Hepatocyte (in vitro differentiated cells): ENCODE measurements around the gene CHST11. TPM values are rescaled to one million over a fixed set of nuclear protein-coding genes. Genes with fewer than 3 reads are reported as not detected.

ENCODE experiments used
- DNase-seq: peaks from one replicate; pipeline ENCODE4 v3.0.0-alpha.2; 2016; ENCODE audit warnings: low spot score
- H2AFZ ChIP-seq: fragments of 200-600 bp; sonication (generic); 2 replicates; pipeline ENCODE4 v1.6.0; 2016; ENCODE audit warnings: antibody characterized with exemption, mild to moderate bottlenecking
- H3K27ac ChIP-seq: fragments of 200-600 bp; sonication (generic); 2 replicates; pipeline ENCODE4 v1.5.1; 2016; ENCODE audit warnings: mild to moderate bottlenecking
- H3K27me3 ChIP-seq: fragments of 200-600 bp; sonication (generic); 2 replicates; pipeline ENCODE4 v1.6.1; 2016
- H3K36me3 ChIP-seq: fragments of 200-600 bp; sonication (generic); replicated peaks from 2 replicates; pipeline ENCODE4 v1.5.1; 2016; ENCODE audit warnings: low read depth; ENCODE audit not compliant: insufficient read depth
- H3K4me1 ChIP-seq: fragments of 200-600 bp; sonication (generic); 2 replicates; pipeline ENCODE4 v1.5.1; 2016; ENCODE audit warnings: mild to moderate bottlenecking, moderate library complexity; ENCODE audit not compliant: insufficient read depth
- H3K4me2 ChIP-seq: fragments of 200-600 bp; sonication (generic); 2 replicates; pipeline ENCODE4 v1.6.0; 2016
- H3K4me3 ChIP-seq: fragments of 200-600 bp; sonication (generic); 2 replicates; pipeline ENCODE4 v1.5.1; 2016; ENCODE audit warnings: mild to moderate bottlenecking
- H3K79me2 ChIP-seq: fragments of 200-600 bp; sonication (generic); 2 replicates; pipeline ENCODE4 v1.6.0; 2017; ENCODE audit warnings: mild to moderate bottlenecking
- H3K9me2 ChIP-seq: fragments of 200-600 bp; sonication (generic); replicated peaks from 2 replicates; pipeline ENCODE4 v1.6.0; 2017; ENCODE audit warnings: mild to moderate bottlenecking; ENCODE audit not compliant: insufficient read depth
- H3K9me3 ChIP-seq: fragments of 200-600 bp; sonication (generic); 2 replicates; pipeline ENCODE4 v1.5.1; 2016; ENCODE audit warnings: low read depth, mild to moderate bottlenecking
- H4K20me1 ChIP-seq: fragments of 200-600 bp; sonication (generic); 2 replicates; pipeline ENCODE4 v1.6.0; 2016; ENCODE audit warnings: mild to moderate bottlenecking; ENCODE audit not compliant: insufficient read depth, poor library complexity, severe bottlenecking
- CTCF ChIP-seq: fragments of 200-600 bp; sonication (generic); IDR thresholded peaks from 2 replicates; pipeline ENCODE4 v1.5.1; 2016; ENCODE audit warnings: antibody characterized with exemption, mild to moderate bottlenecking; ENCODE audit not compliant: poor library complexity
- EZH2 ChIP-seq: fragments of 200-600 bp; sonication (generic); IDR thresholded peaks from 2 replicates; pipeline ENCODE4 v1.6.1; 2016; ENCODE audit warnings: antibody characterized with exemption, mild to moderate bottlenecking, borderline replicate concordance
- EZH2phosphoT487 ChIP-seq: fragments of 200-600 bp; sonication (generic); IDR thresholded peaks from one replicate; pipeline ENCODE4 v1.6.1; 2018; ENCODE audit warnings: antibody characterized with exemption, mild to moderate bottlenecking, low read depth, moderate library complexity; ENCODE audit not compliant: unreplicated experiment, severe bottlenecking
- WGBS: methylation state at CpG from one replicate; pipeline ENCODE4 v1.1.6; 2016; ENCODE audit warnings: low lambda C conversion rate; ENCODE audit errors: missing lambda C conversion rate; 5-methylcytosine and 5-hydroxymethylcytosine counted together
- polyA plus RNA-seq: library from polyadenylated mRNA; unstranded; fragments of >200 nt; fragmentation: Nextera tagmentation; extraction: Ambion mirVana; gene quantifications from 2 replicates; pipeline ENCODE4 v1.2.1, GENCODE V29; 2016
- total RNA-seq: library from RNA; depleted of rRNA; stranded (reverse); fragments of >200 nt; gene quantifications from 2 replicates; pipeline ENCODE4 v1.2.3, GENCODE V29; 2014

Gene CHST11
- total and polyA plus RNA-seq, 2 experiments from 2014 or later = 5.2 to 8.9 TPM

GRCh38 chr12:104593482-104593881 lies 136.7 kb downstream of the CHST11 start:
- H3K4me1 ChIP-seq = no peaks in the 10 kb centered on the region
- no peaks in the 10 kb centered on the region for H3K79me2 ChIP-seq
- H3K4me3 ChIP-seq = no peak overlapping the region
- no peak overlapping the region for H3K4me2 ChIP-seq
- H3K27me3 ChIP-seq = no peaks in the 10 kb centered on the region
- H3K9me3 ChIP-seq = no peaks in the 10 kb centered on the region
- no peaks in the 10 kb centered on the region for H3K9me2 ChIP-seq
- no peak for TF ChIP-seq EZH2
- TF ChIP-seq EZH2phosphoT487 = no peak
- no peak for TF ChIP-seq CTCF
- 82% methylated on average over 5 of the region's 5 CpGs for WGBS
- no peaks in the 10 kb centered on the region for H4K20me1 ChIP-seq
- no peak overlapping the region for H3K27ac ChIP-seq
- no peak overlapping the region for H2AFZ ChIP-seq
- H3K36me3 ChIP-seq = no peaks in the 10 kb centered on the region
- no peak for DNase-seq

- 66% methylated on average over 12 of the region's 12 CpGs for WGBS
- Histone ChIP-seq H3K4me2 (peak overlapping the region; percentile 21), H3K27ac (no peak overlapping the region), H3K27me3 (no peaks in the 10 kb centered on the region), H4K20me1 (no peaks in the 10 kb centered on the region), H2AFZ (no peak overlapping the region), H3K4me1 (no peaks in the 10 kb centered on the region), H3K79me2 (no peaks in the 10 kb centered on the region), H3K9me2 (no peaks in the 10 kb centered on the region), H3K9me3 (no peaks in the 10 kb centered on the region), H3K4me3 (no peak overlapping the region), H3K36me3 (no peaks in the 10 kb centered on the region)
- no peak for TF ChIP-seq EZH2
- no peak for TF ChIP-seq CTCF
- TF ChIP-seq EZH2phosphoT487 = no peak
- DNase-seq = peak; percentile 42
These were observed 139.5 kb downstream of the CHST11 start for GRCh38 chr12:104596134-104596799.

GRCh38 chr12:104596898-104597843 lies 140.4 kb downstream of the CHST11 start:
- H3K36me3 ChIP-seq = no peaks in the 10 kb centered on the region
- no peaks in the 10 kb centered on the region for H3K79me2 ChIP-seq
- no peak overlapping the region for H3K4me3 ChIP-seq
- H3K9me3 ChIP-seq = no peaks in the 10 kb centered on the region
- no peaks in the 10 kb centered on the region for H3K9me2 ChIP-seq
- H3K27me3 ChIP-seq = no peaks in the 10 kb centered on the region
- H3K27ac ChIP-seq = no peak overlapping the region
- no peaks in the 10 kb centered on the region for H3K4me1 ChIP-seq
- TF ChIP-seq EZH2phosphoT487 (no peak), EZH2 (no peak), CTCF (no peak)
- H2AFZ ChIP-seq = no peak overlapping the region
- no peak for DNase-seq
- H4K20me1 ChIP-seq = no peaks in the 10 kb centered on the region
- WGBS = 67% methylated on average over 15 of the region's 15 CpGs
- no peak overlapping the region for H3K4me2 ChIP-seq
